Kidney epithelial cell (primary cell): ENCODE measurements around the gene FOXO4. TPM values are rescaled to one million over a fixed set of nuclear protein-coding genes. Genes with fewer than 3 reads are reported as not detected.

Experiments used
- DNase-seq: peaks from one replicate; pipeline ENCODE4 v3.0.0-alpha.2; 2010; ENCODE audit warnings: low read depth
- H3K27me3 ChIP-seq: 2 replicates; pipeline ENCODE4 v1.6.0; 2011; ENCODE audit warnings: low read length; ENCODE audit not compliant: control insufficient read depth, insufficient read depth
- H3K36me3 ChIP-seq: 2 replicates; pipeline ENCODE4 v1.5.1; 2011; ENCODE audit warnings: low read length; ENCODE audit not compliant: control insufficient read depth, insufficient read depth
- H3K4me3 ChIP-seq: 2 replicates; pipeline ENCODE4 v1.5.1; 2011; ENCODE audit warnings: low read depth, mild to moderate bottlenecking, control low read depth, low read length
- total RNA-seq: library from RNA; depleted of rRNA; stranded (reverse); fragments of >200 nt; gene quantifications from 2 replicates; pipeline ENCODE4 v1.2.3, GENCODE V29; 2015
- TF ChIP-seq, protein P1 (sequence below): IDR thresholded peaks from 2 replicates; pipeline ENCODE4 v1.5.1; 2011; ENCODE audit warnings: mild to moderate bottlenecking, moderate library complexity, low read length, control low read depth, inconsistent platforms; ENCODE audit not compliant: insufficient read depth, poor library complexity, severe bottlenecking

Gene FOXO4
- total RNA-seq, 1 donor from 2014 or later = 4.5 TPM

DNA sequence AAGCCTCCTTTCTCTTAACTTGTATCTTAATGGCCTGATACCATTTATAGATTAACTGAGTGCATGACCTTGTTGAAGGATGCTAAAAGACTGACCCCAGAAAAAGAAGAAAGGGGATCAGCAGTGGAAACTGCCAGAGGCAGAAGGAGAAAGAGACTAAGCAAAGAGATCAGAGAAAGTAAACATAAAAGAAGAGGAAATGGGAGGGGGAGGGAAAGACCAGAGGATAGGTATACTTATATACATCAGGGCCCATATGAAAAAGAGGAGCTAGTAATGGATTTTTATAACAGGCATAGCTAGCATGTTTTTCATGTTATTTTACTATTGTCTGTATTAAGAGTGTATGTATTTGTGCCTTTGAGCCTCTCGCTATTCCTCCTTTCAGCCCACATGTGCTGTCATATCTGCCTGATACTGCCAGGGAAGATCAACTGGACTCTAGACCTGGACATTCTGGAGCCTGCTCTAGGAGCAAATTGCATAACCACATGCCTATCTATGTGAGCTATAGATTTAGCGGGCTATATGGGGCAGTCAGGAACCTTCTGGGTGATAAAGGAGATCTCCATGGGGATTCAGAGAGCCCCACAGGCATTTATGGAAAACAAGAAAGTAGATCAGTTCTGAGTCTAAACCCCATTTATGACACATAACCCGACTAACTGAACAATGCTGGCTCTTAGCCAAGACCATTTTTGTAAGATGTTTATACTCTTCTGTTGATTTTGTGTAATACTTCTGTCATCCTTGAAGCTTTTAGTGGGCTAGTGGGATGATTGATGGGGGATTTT lies 14.1 kb upstream of the FOXO4 start:
- no peak for DNase-seq
- TF ChIP-seq, protein P1, sequence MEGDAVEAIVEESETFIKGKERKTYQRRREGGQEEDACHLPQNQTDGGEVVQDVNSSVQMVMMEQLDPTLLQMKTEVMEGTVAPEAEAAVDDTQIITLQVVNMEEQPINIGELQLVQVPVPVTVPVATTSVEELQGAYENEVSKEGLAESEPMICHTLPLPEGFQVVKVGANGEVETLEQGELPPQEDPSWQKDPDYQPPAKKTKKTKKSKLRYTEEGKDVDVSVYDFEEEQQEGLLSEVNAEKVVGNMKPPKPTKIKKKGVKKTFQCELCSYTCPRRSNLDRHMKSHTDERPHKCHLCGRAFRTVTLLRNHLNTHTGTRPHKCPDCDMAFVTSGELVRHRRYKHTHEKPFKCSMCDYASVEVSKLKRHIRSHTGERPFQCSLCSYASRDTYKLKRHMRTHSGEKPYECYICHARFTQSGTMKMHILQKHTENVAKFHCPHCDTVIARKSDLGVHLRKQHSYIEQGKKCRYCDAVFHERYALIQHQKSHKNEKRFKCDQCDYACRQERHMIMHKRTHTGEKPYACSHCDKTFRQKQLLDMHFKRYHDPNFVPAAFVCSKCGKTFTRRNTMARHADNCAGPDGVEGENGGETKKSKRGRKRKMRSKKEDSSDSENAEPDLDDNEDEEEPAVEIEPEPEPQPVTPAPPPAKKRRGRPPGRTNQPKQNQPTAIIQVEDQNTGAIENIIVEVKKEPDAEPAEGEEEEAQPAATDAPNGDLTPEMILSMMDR = no peak
- H3K36me3 ChIP-seq = no peaks in the 10 kb centered on the region
- H3K4me3 ChIP-seq = no peak overlapping the region
- H3K27me3 ChIP-seq = no peaks in the 10 kb centered on the region

DNA sequence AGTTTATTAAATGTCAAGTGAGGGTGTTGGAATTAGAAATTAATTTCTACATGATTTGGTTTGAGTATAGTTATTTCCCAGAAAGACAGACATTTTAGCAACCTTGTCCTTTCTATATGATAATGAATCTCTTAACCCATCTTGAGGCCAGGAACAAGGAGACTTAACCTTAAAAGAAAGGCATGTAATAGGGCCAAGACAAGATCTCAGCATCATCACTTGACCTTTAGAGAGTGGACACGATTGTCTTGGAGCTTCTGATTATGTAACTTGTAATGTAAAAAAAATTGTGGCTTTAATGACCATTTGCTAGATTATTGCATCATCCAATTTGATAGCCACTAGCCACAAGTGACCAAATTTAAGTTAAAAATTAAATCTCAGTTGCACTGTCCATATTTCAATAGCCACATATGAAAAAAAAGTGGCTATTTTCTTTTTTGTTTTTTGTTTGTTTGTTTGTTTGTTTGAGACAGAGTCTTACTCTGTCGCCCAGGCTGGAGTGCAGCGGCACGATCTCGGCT lies 13.5 kb upstream of the FOXO4 start:
- H3K27me3 ChIP-seq = no peaks in the 10 kb centered on the region
- DNase-seq = no peak
- H3K36me3 ChIP-seq = no peaks in the 10 kb centered on the region
- TF ChIP-seq, protein P1 = no peak
- no peak overlapping the region for H3K4me3 ChIP-seq

DNA sequence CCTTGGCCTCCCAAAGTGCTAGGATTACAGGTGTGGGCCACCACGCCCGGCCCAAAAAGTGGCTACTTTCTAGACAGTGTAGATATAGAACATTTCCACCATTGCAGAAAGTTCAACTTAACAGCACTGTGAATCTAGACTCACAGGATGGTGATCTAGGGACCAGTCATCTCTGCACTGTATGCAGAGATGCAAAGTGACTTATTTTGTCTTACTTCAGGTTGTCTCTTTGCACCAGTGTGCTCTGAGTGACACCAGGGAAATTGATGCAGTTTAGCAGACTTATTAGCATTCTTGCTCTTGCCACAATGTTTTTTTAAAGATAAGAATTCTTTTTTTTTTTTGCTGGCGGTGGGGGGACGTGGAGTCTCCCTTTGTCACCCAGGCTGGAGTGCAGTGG lies 12.8 kb upstream of the FOXO4 start:
- TF ChIP-seq, protein P1 = no peak
- H3K27me3 ChIP-seq = no peaks in the 10 kb centered on the region
- no peaks in the 10 kb centered on the region for H3K36me3 ChIP-seq
- no peak for DNase-seq
- no peak overlapping the region for H3K4me3 ChIP-seq

DNA sequence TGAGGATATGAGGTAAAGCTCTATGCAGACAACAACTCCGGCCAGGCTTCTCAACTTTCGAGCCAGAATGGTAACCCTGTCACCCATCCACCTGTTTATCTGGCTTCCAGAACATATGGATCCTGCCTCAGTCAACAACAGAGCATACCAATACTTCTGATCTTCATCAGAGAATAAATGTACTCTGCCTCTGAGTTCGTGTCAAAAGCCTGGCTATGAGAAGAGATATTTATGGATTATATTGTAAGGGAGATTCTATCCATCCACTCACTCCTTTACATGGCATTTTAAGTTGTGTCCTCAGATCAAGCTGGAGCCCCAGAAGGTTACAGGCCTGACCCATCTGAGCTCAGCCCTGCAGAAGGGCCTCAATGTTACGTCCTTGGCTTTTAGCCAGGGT lies 9.8 kb upstream of the FOXO4 start:
- TF ChIP-seq, protein P1 = no peak
- Histone ChIP-seq H3K4me3 (no peak overlapping the region), H3K36me3 (no peaks in the 10 kb centered on the region), H3K27me3 (no peaks in the 10 kb centered on the region)
- no peak for DNase-seq

DNA sequence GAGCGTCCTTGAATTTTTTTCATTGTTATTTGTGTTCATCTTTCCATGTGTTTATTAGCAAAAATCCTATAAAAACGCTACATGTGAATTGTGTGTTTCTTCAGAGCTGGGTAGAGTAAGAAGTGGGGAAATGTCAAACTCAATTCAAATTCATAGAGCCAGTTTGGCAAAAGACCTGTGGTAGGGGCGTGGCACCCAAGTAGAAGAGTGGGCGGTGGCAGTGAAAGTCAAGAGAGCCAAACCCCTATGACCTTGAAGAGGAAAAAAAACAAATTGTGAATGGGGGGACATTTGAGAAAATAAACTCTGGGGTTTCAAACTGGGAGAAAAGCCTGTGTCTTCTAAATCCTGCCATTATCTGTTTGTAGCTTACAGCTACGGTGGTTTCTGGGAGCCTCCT lies 4.4 kb upstream of the FOXO4 start:
- DNase-seq = no peak

More for the DNA sequence above, 4.4 kb upstream of the FOXO4 start:
- no peak overlapping the region for H3K4me3 ChIP-seq
- no peaks in the 10 kb centered on the region for H3K36me3 ChIP-seq
- TF ChIP-seq, protein P1 = no peak
- H3K27me3 ChIP-seq = no peaks in the 10 kb centered on the region
